Activated CD4-positive, alpha-beta T cell treated with anti-CD3 and anti-CD28 coated beads, Interleukin-2, amount 50 U/mL, for 48 hours (primary cell): ENCODE results near the gene ARHGEF17.
A peak's percentile ranks its signal among the peaks of the same experiment; 100 is the strongest.

ENCODE experiments used
- DNase-seq, 2 experiments: peaks; one replicate each; pipeline ENCODE4 v3.0.0-alpha.2; 2020

The ARHGEF17 gene

GRCh38 chr11:73398132-73398526 lies 90.1 kb downstream of the ARHGEF17 start:
- DNase-seq: no peak

GRCh38 chr11:73398721-73399120 lies 90.6 kb downstream of the ARHGEF17 start:
- DNase-seq: no peak

GRCh38 chr11:73399159-73399590 lies 91.1 kb downstream of the ARHGEF17 start:
- no peak for DNase-seq

- no peak for DNase-seq
Measured at GRCh38 chr11:73399636-73400035, 91.6 kb downstream of the ARHGEF17 start.

GRCh38 chr11:73400293-73400692 lies 92.2 kb downstream of the ARHGEF17 start:
- DNase-seq: no peak

GRCh38 chr11:73401217-73401923 lies 93.3 kb downstream of the ARHGEF17 start:
- no peak for DNase-seq

- DNase-seq: no peak
Measured at GRCh38 chr11:73401924-73402833, 94.1 kb downstream of the ARHGEF17 start.

GRCh38 chr11:73402834-73403185 lies 94.7 kb downstream of the ARHGEF17 start:
- DNase-seq: peak in 1 of 2 experiments; percentile 23

GRCh38 chr11:73403541-73403940 lies 95.5 kb downstream of the ARHGEF17 start:
- no peak for DNase-seq

GRCh38 chr11:73404048-73404447 lies 96.0 kb downstream of the ARHGEF17 start:
- DNase-seq: no peak

GRCh38 chr11:73404506-73405145 lies 96.5 kb downstream of the ARHGEF17 start:
- DNase-seq: no peak

GRCh38 chr11:73405146-73405510 lies 97.1 kb downstream of the ARHGEF17 start:
- no peak for DNase-seq

- no peak for DNase-seq
Measured at GRCh38 chr11:73406131-73406530, 98.1 kb downstream of the ARHGEF17 start.

- DNase-seq: no peak
Measured at GRCh38 chr11:73406619-73407018, 98.5 kb downstream of the ARHGEF17 start.

GRCh38 chr11:73409431-73409830 lies 101.4 kb downstream of the ARHGEF17 start:
- DNase-seq: no peak

GRCh38 chr11:73410627-73411026 lies 102.6 kb downstream of the ARHGEF17 start:
- no peak for DNase-seq

- DNase-seq: no peak
Measured at GRCh38 chr11:73411031-73411430, 103.0 kb downstream of the ARHGEF17 start.

GRCh38 chr11:73412308-73412707 lies 104.2 kb downstream of the ARHGEF17 start:
- no peak for DNase-seq

GRCh38 chr11:73413256-73413655 lies 105.2 kb downstream of the ARHGEF17 start:
- no peak for DNase-seq

GRCh38 chr11:73414977-73415651 lies 107.0 kb downstream of the ARHGEF17 start:
- no peak for DNase-seq

GRCh38 chr11:73415854-73416615 lies 108.0 kb downstream of the ARHGEF17 start:
- no peak for DNase-seq

- no peak for DNase-seq
Measured at GRCh38 chr11:73416786-73417185, 108.7 kb downstream of the ARHGEF17 start.
